HepG2 (cell line): ENCODE results near the gene SAMD4B. TPM values are rescaled to one million over a fixed set of nuclear protein-coding genes. Genes with fewer than 3 reads are reported as not detected.

ENCODE experiments used
- ATAC-seq: fragments of 200-7000 bp; cut with Tn5 transposase; 3 replicates; pipeline ENCODE4 v1.9.1; 2020; ENCODE audit warnings: mild to moderate bottlenecking, moderate library complexity
- BruUV-seq: library from RNA; stranded (reverse); fragments of 400-500 nt; replicated peaks from 2 replicates; lab custom pipeline; 2021; lab: Mats Ljungman, UMichigan
- CTCF ChIA-PET: fragments of 300-600 bp; formaldehyde crosslinking; extraction: SDS; loops from one replicate; lab custom pipeline; 2021; ENCODE audit warnings: low total read pairs, inconsistent platforms, low intra/inter-chr PET ratio; lab: Yijun Ruan, JAX
- POLR2A ChIA-PET: fragments of 350-600 bp; sonication (Branson Sonifier 250); formaldehyde crosslinking; loops from one replicate; lab custom pipeline; 2020; ENCODE audit warnings: antibody characterized with exemption, inconsistent platforms; lab: Yijun Ruan, JAX
- DNase-seq: peaks from one replicate; pipeline ENCODE4 v3.0.0-alpha.2; 2015; ENCODE audit warnings: low spot score
- FAIRE-seq: peaks from 3 replicates; lab custom pipeline; 2011; peaks lifted over from hg19 to GRCh38; lab: Jason Lieb, UNC
- H2AFZ ChIP-seq: one replicate; pipeline ENCODE4 v1.6.1; 2011; ENCODE audit warnings: low read length, inconsistent platforms
- H3K27ac ChIP-seq: fragments of 300-600 bp; 3 replicates; pipeline ENCODE4 v1.8.0; 2011; ENCODE audit warnings: mixed run types, mild to moderate bottlenecking, mixed read lengths, low read length, inconsistent platforms; ENCODE audit not compliant: insufficient read depth; ENCODE audit errors: extremely low read length
- H3K27me3 ChIP-seq, 2 experiments: fragments of 200-600 bp in 1 of 2; 2 replicates in 1 of 2; 3 replicates in 1 of 2; pipeline versions ENCODE4 v1.6.0 to v1.8.0; 2011; ENCODE audit warnings: low read length in 2 of 2, mild to moderate bottlenecking in 2 of 2, moderate library complexity in 2 of 2, inconsistent platforms in 1 of 2; ENCODE audit not compliant: insufficient read depth in 2 of 2, control insufficient read depth in 1 of 2
- H3K36me3 ChIP-seq, 2 experiments: fragments of 200-600 bp in 1 of 2; replicated peaks in 1 of 2; 2 replicates in 1 of 2; 3 replicates in 1 of 2; pipeline versions ENCODE4 v1.5.1 to v1.8.0; 2011; ENCODE audit warnings: low read length in 2 of 2, inconsistent platforms in 1 of 2; ENCODE audit not compliant: insufficient read depth in 2 of 2, control insufficient read depth in 1 of 2
- H3K4me1 ChIP-seq: 2 replicates; pipeline ENCODE4 v1.5.1; 2012; ENCODE audit warnings: low read length, inconsistent platforms; ENCODE audit not compliant: insufficient read depth
- H3K4me2 ChIP-seq: 2 replicates; pipeline ENCODE4 v1.6.0; 2011; ENCODE audit warnings: low read depth, low read length, inconsistent platforms
- H3K4me3 ChIP-seq, 3 experiments: fragments of 200-600 bp in 1 of 3; sonication (generic), shearing (Covaris generic) in 1 of 3; replicated peaks in 1 of 3; 2 replicates each; pipeline ENCODE4 v1.5.1; 2011 to 2016; ENCODE audit warnings: low read length in 3 of 3, inconsistent platforms in 2 of 3, low read depth in 2 of 3, mild to moderate bottlenecking in 2 of 3, control low read depth in 1 of 3, mixed read lengths in 1 of 3; ENCODE audit not compliant: insufficient read depth in 1 of 3
- H3K79me2 ChIP-seq: one replicate; pipeline ENCODE4 v1.6.1; 2011; ENCODE audit warnings: low read length, inconsistent platforms; ENCODE audit not compliant: insufficient read depth
- H3K9ac ChIP-seq: 2 replicates; pipeline ENCODE4 v1.6.0; 2011; ENCODE audit warnings: mild to moderate bottlenecking, low read depth, low read length, inconsistent platforms; ENCODE audit not compliant: insufficient read depth
- H3K9me3 ChIP-seq: 2 replicates; pipeline ENCODE4 v1.5.1; 2012; ENCODE audit warnings: mild to moderate bottlenecking, low read length
- H4K20me1 ChIP-seq: 2 replicates; pipeline ENCODE4 v1.6.0; 2011; ENCODE audit warnings: inconsistent platforms, mild to moderate bottlenecking, low read length, moderate library complexity; ENCODE audit not compliant: insufficient read depth
- FOXK2 ChIP-seq: fragments of 450-650 bp; IDR thresholded peaks from 2 replicates; pipeline ENCODE4 v1.6.1; 2016
- KLF12 ChIP-seq: sonication (generic); formaldehyde crosslinking; IDR thresholded peaks from 2 replicates; pipeline ENCODE4 v1.4.0; 2020; ENCODE audit warnings: missing genetic modification reagents, borderline replicate concordance
- MED8 ChIP-seq: sonication (generic); formaldehyde crosslinking; IDR thresholded peaks from 2 replicates; pipeline ENCODE4 v1.8.1; 2023; ENCODE audit warnings: mild to moderate bottlenecking, missing genetic modification reagents; ENCODE audit not compliant: insufficient replicate concordance
- MLXIP ChIP-seq: sonication (generic); formaldehyde crosslinking; IDR thresholded peaks from 2 replicates; pipeline ENCODE4 v1.9.0; 2021; ENCODE audit warnings: missing genetic modification reagents, borderline replicate concordance
- RXRB ChIP-seq: IDR thresholded peaks from 2 replicates; pipeline ENCODE4 v1.6.1; 2016; ENCODE audit warnings: borderline replicate concordance, missing genetic modification reagents, missing compliant biosample characterization
- SIX1 ChIP-seq: sonication (generic); formaldehyde crosslinking; IDR thresholded peaks from 2 replicates; pipeline ENCODE4 v1.4.0; 2020; ENCODE audit warnings: missing genetic modification reagents, borderline replicate concordance
- ZFP36L2 ChIP-seq: sonication (generic); formaldehyde crosslinking; IDR thresholded peaks from 2 replicates; pipeline ENCODE4 v1.4.0; 2020; ENCODE audit warnings: missing genetic modification reagents
- ZNF329 ChIP-seq: sonication (generic); formaldehyde crosslinking; IDR thresholded peaks from 2 replicates; pipeline ENCODE4 v1.9.0; 2021; ENCODE audit warnings: low read depth, mild to moderate bottlenecking, missing genetic modification reagents
- ZNF451 ChIP-seq: sonication (generic); formaldehyde crosslinking; IDR thresholded peaks from 2 replicates; pipeline ENCODE4 v1.5.0; 2020; ENCODE audit warnings: mild to moderate bottlenecking, missing genetic modification reagents
- ZNF580 ChIP-seq: IDR thresholded peaks from 2 replicates; pipeline ENCODE4 v1.6.1; 2016; ENCODE audit warnings: low read depth, borderline replicate concordance
- ZNF768 ChIP-seq: sonication (generic); formaldehyde crosslinking; IDR thresholded peaks from 2 replicates; pipeline ENCODE4 v1.4.0; 2020; ENCODE audit warnings: missing genetic modification reagents
- ZNF839 ChIP-seq: sonication (generic); formaldehyde crosslinking; IDR thresholded peaks from 2 replicates; pipeline ENCODE4 v1.4.0; 2020; ENCODE audit warnings: missing genetic modification reagents, mild to moderate bottlenecking, borderline replicate concordance
- WGBS: methylation state at CpG from one replicate; pipeline ENCODE4 v1.1.6; 2017; ENCODE audit warnings: low lambda C conversion rate; 5-methylcytosine and 5-hydroxymethylcytosine counted together
- in situ Hi-C: cut with HindIII; loops from 2 replicates; pipeline ENCODE4 v1.10.0; 2017; ENCODE audit warnings: low pct_unique_long_range_greater_than_20kb; ENCODE audit not compliant: extremely low pct_ligation_motif_present
- intact Hi-C: fragments of 100-400 bp; cut with micrococcal nuclease; formaldehyde crosslinking; loops from one replicate; pipeline ENCODE4 v1.10.0; 2022; ENCODE audit not compliant: unreplicated experiment
- polyA plus RNA-seq, 8 experiments: library from polyadenylated mRNA; depleted of rRNA in 3 of 8; stranded (reverse) in 7 of 8; unstranded in 1 of 8; fragments of >200 nt; fragmentation: Illumina TruSeq in 4 of 8; extraction: Trizol in 4 of 8; gene quantifications; 2 replicates each; pipeline versions ENCODE4 v1.2.1 to v1.2.3, GENCODE V29; 2011 to 2016; ENCODE audit warnings: low read depth in 4 of 8, missing spikeins in 1 of 8, mixed read lengths in 1 of 8; ENCODE audit not compliant: insufficient read depth in 1 of 8
- total RNA-seq, 5 experiments: library from RNA; depleted of rRNA; stranded (reverse); fragments of >200 nt; fragmentation: Illumina TruSeq; extraction: Trizol; gene quantifications; 2 replicates each; pipeline ENCODE4 v1.2.3, GENCODE V29; 2016; ENCODE audit warnings: low read depth in 1 of 5

The SAMD4B gene
- total and polyA plus RNA-seq, 2 of the 13 experiments (the other 11 are each of a cell fraction or from before 2014, with no cell fraction given): 26.0 to 31.8 TPM

GRCh38 chr19:39315933-39316332 is 26.3 kb upstream of the SAMD4B start:
- ATAC-seq (no peak), DNase-seq (no peak), FAIRE-seq (no peak)
- Histone ChIP-seq H3K27ac (no peak overlapping the region), H3K4me3 (no peak overlapping the region), H2AFZ (no peak overlapping the region), H3K9ac (no peak overlapping the region), H3K4me1 (peaks cover 14% of the 10 kb centered on the region), H3K4me2 (no peak overlapping the region), H4K20me1 (no peaks in the 10 kb centered on the region), H3K27me3 (peaks cover 0 to 15% of the 10 kb centered on the region in 2 experiments; a peak in 2 of 5 replicates), H3K9me3 (no peaks in the 10 kb centered on the region), H3K79me2 (no peaks in the 10 kb centered on the region), H3K36me3 (no peaks in the 10 kb centered on the region)
- peak; percentile 28; the same call in 1 of the 2 replicates for TF ChIP-seq ZNF768 (CRISPR knock-in tag)
- no peak for TF ChIP-seq MED8
- WGBS: 100% methylated on average over 1 of the region's 1 CpG
- intact Hi-C loops (loop anchor here (5.0 kb wide), 1 partner anchor 354 kb away; no protein-coding TSS in a partner anchor), in situ Hi-C loops (no loop called here)
- POLR2A ChIA-PET: no interaction called here
- BruUV-seq: no TSS peak
- CTCF ChIA-PET: no interaction called here

GRCh38 chr19:39316627-39317321 is 25.4 kb upstream of the SAMD4B start:
- intact Hi-C loops: loop anchor here (5.0 kb wide), 1 partner anchor 354 kb away; no protein-coding TSS in a partner anchor
- Histone ChIP-seq H3K27ac (no peak overlapping the region), H3K4me1 (peaks cover 14% of the 10 kb centered on the region), H3K36me3 (no peaks in the 10 kb centered on the region), H3K79me2 (no peaks in the 10 kb centered on the region), H3K27me3 (peaks cover 0 to 22% of the 10 kb centered on the region in 2 experiments; a peak in 2 of 5 replicates), H3K9ac (no peak overlapping the region), H2AFZ (no peak overlapping the region), H4K20me1 (no peaks in the 10 kb centered on the region), H3K4me2 (no peak overlapping the region), H3K9me3 (no peaks in the 10 kb centered on the region), H3K4me3 (no peak overlapping the region)
- no peak for ATAC-seq
- DNase-seq: no peak
- no TSS peak for BruUV-seq
- no peak for FAIRE-seq
- in situ Hi-C loops: no loop called here
- 85% methylated on average over 12 of the region's 12 CpGs for WGBS
- POLR2A ChIA-PET: no interaction called here
- TF ChIP-seq ZNF580 (CRISPR knock-in tag): no peak
- no peak for TF ChIP-seq ZNF451
- TF ChIP-seq FOXK2: no peak
- no peak for TF ChIP-seq RXRB (CRISPR knock-in tag)
- no peak for TF ChIP-seq SIX1 (CRISPR knock-in tag)
- TF ChIP-seq KLF12 (CRISPR knock-in tag): no peak
- no peak for TF ChIP-seq ZNF329 (CRISPR knock-in tag)
- TF ChIP-seq ZFP36L2 (CRISPR knock-in tag): no peak
- TF ChIP-seq MLXIP (CRISPR knock-in tag): no peak
- TF ChIP-seq ZNF839 (CRISPR knock-in tag): no peak
- CTCF ChIA-PET: no interaction called here
